Measurements from ENCODE around the gene HAO2.

Gene HAO2

DNA sequence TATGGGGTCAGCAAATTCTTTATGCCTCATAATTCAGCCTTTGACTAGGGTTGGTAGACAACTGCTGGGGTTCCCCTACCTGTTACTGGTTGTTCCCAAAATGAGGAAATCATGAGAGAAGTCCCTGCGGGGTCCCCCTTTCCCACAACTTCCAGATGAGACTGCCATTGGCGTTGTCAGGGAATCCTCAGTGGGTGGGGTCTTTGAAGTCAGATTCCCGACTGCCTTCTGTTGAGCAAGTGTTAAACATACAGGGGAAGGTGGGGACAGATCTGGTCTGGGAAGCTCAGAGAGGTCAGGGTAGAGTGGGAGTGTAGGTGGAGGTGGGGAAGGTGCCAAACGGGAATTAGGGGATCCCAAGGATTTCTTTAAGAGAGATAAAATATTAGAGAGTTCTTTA is 61.1 kb downstream of the HAO2 start:
- in situ Hi-C loops (cut with HindIII; ENCODE audit: low sequenced_read_pairs), result no loop called here

DNA sequence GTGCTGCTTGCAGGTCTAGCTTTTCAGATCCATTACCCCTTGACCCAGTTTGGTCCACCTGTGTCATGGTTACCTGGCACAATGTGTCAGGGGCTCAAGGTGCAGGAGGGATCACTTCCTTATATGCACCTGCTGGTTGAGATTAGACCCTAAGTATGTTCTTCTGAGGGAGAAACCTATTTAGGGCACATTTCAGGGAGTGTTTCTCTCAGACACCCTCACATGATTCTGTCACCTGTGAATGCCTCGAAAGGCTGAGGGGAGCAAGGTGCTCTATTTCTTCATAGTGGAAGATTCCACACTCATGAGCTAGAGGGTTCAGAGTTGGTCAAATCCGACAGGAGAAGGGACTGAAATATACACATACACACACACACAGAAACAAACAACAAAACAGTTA is 61.9 kb downstream of the HAO2 start:
- in situ Hi-C loops (cut with HindIII; ENCODE audit: low sequenced_read_pairs), result no loop called here

DNA sequence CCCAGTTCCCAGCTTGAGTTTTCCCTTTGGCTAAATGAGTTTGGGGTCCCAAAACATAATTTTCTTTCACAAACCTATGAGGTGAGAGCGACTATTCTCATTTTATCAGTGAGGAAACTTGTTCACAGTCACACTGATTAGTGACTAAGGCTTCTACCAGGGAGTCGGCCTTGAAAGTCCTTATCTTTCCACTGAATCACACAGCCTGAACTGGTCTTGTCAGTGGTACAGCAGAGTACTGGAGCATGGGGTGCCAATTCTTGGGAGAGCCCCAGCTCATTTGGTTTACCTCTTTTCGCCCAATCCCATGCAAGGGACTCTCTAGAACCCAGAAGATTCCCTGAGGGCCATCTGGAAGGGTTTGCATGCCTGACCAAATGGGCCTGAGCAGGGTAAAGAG is 63.3 kb downstream of the HAO2 start:
- in situ Hi-C loops (cut with HindIII; ENCODE audit: low sequenced_read_pairs), result no loop called here

DNA sequence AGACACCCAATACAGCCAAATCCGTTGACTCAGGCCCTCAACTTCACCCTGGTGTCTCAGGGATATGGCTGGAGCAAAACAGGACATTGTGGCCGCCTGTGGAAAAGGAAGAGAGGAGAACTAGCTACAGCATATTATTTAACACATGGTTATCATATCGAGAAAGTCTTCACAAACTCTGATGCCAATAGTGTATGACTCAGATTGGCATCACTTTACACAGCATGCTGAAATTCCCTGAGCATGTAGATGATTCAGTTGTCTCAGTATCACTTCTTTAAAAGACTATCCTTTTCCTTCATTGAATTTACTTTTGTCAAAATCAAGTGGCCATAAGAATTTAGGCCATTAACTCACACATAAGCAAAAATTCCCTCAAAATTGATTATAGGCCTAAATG is 66.5 kb downstream of the HAO2 start:
- in situ Hi-C loops (cut with HindIII; ENCODE audit: low sequenced_read_pairs), result no loop called here

DNA sequence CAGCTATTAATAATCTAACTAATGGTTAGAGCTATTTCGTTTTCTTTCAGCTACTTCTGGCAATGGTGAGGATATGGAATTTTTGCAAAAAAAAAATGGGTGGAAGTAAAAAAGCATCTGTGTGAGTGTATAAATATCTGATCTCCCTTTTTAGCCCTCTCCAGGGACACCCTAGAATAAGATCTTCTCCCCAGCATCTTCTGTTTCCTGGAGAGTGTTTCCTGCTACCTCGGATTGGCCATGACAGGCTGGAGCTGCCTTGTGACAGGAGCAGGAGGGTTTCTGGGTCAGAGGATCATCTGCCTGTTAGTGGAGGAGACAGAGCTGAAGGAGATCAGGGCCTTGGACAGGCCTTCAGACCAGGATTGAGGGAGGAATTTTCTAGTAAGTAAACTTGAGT is 70.2 kb downstream of the HAO2 start:
- in situ Hi-C loops (cut with HindIII; ENCODE audit: low sequenced_read_pairs), result no loop called here

DNA sequence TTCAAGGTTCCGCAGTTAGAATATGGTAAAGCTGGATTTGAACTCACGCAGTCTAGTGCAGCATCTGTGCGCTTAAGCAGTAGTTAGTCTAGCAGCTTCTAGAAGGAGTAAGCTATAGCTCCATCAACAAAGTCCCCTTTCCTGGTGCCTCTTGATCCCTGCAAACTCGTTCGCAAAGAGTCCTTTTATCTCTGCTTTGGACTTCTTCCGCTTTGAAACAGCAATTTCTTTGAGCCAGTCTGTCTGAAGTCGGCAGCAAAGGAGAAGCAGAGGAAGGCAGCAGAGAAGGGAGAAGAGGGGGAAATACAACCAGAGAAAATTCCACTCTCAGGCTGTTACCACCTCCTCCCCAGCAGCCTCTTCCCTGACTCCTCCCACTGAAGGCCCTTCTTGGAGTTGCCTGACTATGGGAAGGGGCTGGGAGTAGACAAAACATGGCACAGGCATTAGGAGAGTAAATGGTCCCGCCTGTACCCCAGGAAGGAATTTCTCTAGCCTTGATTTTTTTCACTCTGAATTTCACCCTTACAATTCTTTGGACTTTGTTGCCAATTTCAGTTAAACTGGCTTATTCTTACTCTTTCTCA is 72.2 kb downstream of the HAO2 start:
- in situ Hi-C loops (cut with HindIII; ENCODE audit: low sequenced_read_pairs), result no loop called here

DNA sequence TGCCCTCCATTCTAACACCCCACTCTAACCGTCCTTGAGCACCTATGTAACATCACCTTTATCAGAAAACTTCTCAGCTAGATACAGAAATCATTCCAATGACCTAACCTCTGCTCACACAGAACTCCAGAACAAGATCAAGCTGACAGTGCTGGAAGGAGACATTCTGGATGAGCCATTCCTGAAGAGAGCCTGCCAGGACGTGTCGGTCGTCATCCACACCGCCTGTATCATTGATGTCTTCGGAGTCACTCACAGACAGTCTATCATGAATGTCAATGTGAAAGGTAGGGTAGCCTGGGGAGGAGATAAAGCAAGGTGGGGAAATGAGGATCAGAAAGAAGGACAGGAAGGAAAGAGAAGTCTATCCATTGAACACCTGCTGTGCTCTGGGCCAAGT is 74.2 kb downstream of the HAO2 start:
- in situ Hi-C loops (cut with HindIII; ENCODE audit: low sequenced_read_pairs), result no loop called here
